GM23248 (cell line): Measurements from ENCODE around the gene TNP2. TPM values are rescaled to one million over a fixed set of nuclear protein-coding genes. Genes with fewer than 3 reads are reported as not detected.
"Not testable (repeated sequence)": the region's sequence is repeated elsewhere in the genome, so short reads cannot be mapped to it uniquely, and the experiment has no call there.

ENCODE experiments used
- DNase-seq: peaks from one replicate; pipeline ENCODE4 v3.0.0-alpha.2; 2015
- H2AFZ ChIP-seq: fragments of 200-600 bp; sonication (generic); 2 replicates; pipeline ENCODE4 v1.6.1; 2016; ENCODE audit warnings: antibody characterized with exemption
- H3F3A ChIP-seq: fragments of 200-600 bp; sonication (generic); 2 replicates; pipeline ENCODE4 v1.6.1; 2016; ENCODE audit warnings: mild to moderate bottlenecking, antibody characterized with exemption, mixed run types; ENCODE audit not compliant: insufficient read depth
- H3K27ac ChIP-seq: fragments of 200-600 bp; sonication (generic); 2 replicates; pipeline ENCODE4 v1.5.1; 2016; ENCODE audit warnings: mild to moderate bottlenecking
- H3K27me3 ChIP-seq: fragments of 200-600 bp; sonication (generic); replicated peaks from 2 replicates; pipeline ENCODE4 v1.6.1; 2016; ENCODE audit warnings: mild to moderate bottlenecking; ENCODE audit not compliant: insufficient read depth
- H3K36me3 ChIP-seq: fragments of 200-600 bp; sonication (generic); 2 replicates; pipeline ENCODE4 v1.6.1; 2016; ENCODE audit warnings: low read depth, mild to moderate bottlenecking
- H3K4me1 ChIP-seq: fragments of 200-600 bp; sonication (generic); 2 replicates; pipeline ENCODE4 v1.6.1; 2016; ENCODE audit warnings: mild to moderate bottlenecking; ENCODE audit not compliant: insufficient read depth
- H3K4me2 ChIP-seq: fragments of 200-600 bp; sonication (generic); one replicate; pipeline ENCODE4 v1.6.1; 2016; ENCODE audit warnings: mild to moderate bottlenecking; ENCODE audit not compliant: unreplicated experiment
- H3K4me3 ChIP-seq: fragments of 200-600 bp; sonication (generic); 2 replicates; pipeline ENCODE4 v1.5.1; 2016; ENCODE audit warnings: mild to moderate bottlenecking
- H3K79me2 ChIP-seq: fragments of 200-600 bp; sonication (generic); 2 replicates; pipeline ENCODE4 v1.6.1; 2016; ENCODE audit warnings: mild to moderate bottlenecking; ENCODE audit not compliant: insufficient read depth
- H3K9ac ChIP-seq: fragments of 200-600 bp; sonication (generic); 2 replicates; pipeline ENCODE4 v1.6.1; 2016; ENCODE audit warnings: mild to moderate bottlenecking
- H3K9me2 ChIP-seq: fragments of 200-600 bp; sonication (generic); 2 replicates; pipeline ENCODE4 v1.6.1; 2016; ENCODE audit warnings: mixed run types, mild to moderate bottlenecking, moderate library complexity; ENCODE audit not compliant: insufficient read depth
- H3K9me3 ChIP-seq: fragments of 200-600 bp; sonication (generic); one replicate; pipeline ENCODE4 v1.6.1; 2017; ENCODE audit warnings: low read depth
- H4K20me1 ChIP-seq: fragments of 200-600 bp; sonication (generic); 2 replicates; pipeline ENCODE4 v1.6.0; 2016; ENCODE audit not compliant: insufficient read depth
- EZH2 ChIP-seq: fragments of 200-600 bp; sonication (generic); IDR thresholded peaks from 2 replicates; pipeline ENCODE4 v1.6.1; 2018; ENCODE audit warnings: antibody characterized with exemption, mild to moderate bottlenecking; ENCODE audit not compliant: insufficient read depth, poor library complexity, severe bottlenecking
- EZH2phosphoT487 ChIP-seq: fragments of 200-600 bp; sonication (generic); IDR thresholded peaks from 2 replicates; pipeline ENCODE4 v1.6.1; 2018; ENCODE audit warnings: antibody characterized with exemption, moderate library complexity, mild to moderate bottlenecking, low read depth; ENCODE audit not compliant: insufficient read depth
- WGBS, 2 experiments: methylation state at CpG; one replicate each; pipeline ENCODE4 v1.1.6; 2015 to 2017; ENCODE audit warnings: low lambda C conversion rate in 2 of 2, low coverage in 1 of 2; ENCODE audit errors: missing lambda C conversion rate in 2 of 2; 5-methylcytosine and 5-hydroxymethylcytosine counted together
- in situ Hi-C: fragments of 300-500 bp; cut with MboI; formaldehyde crosslinking; loops from 2 replicates; pipeline ENCODE4 v1.15.0; 2020
- polyA plus RNA-seq: library from polyadenylated mRNA; unstranded; fragments of >200 nt; fragmentation: Nextera tagmentation; extraction: Ambion mirVana; gene quantifications from 2 replicates; pipeline ENCODE4 v1.2.1, GENCODE V29; 2016
- total RNA-seq: library from RNA; depleted of rRNA; stranded (reverse); fragments of >200 nt; shearing (Covaris generic); gene quantifications from 2 replicates; pipeline ENCODE4 v1.2.3, GENCODE V29; 2014

The TNP2 gene
- total and polyA plus RNA-seq, 2 experiments from 2014 or later: not detected

GRCh38 chr16:11229432-11229831 is 39.7 kb downstream of the TNP2 start:
- Histone ChIP-seq H3K79me2 (no peaks in the 10 kb centered on the region), H3K27me3 (no peaks in the 10 kb centered on the region), H3F3A (no peaks in the 10 kb centered on the region), H3K4me3 (no peak overlapping the region), H3K4me2 (no peak overlapping the region), H3K27ac (no peak overlapping the region), H3K36me3 (no peaks in the 10 kb centered on the region), H3K9me2 (no peaks in the 10 kb centered on the region), H3K9me3 (no peaks in the 10 kb centered on the region), H2AFZ (no peak overlapping the region), H3K9ac (no peak overlapping the region), H3K4me1 (peaks cover 3% of the 10 kb centered on the region; the same call in 1 of the 2 replicates), H4K20me1 (no peaks in the 10 kb centered on the region)
- 81 to 83% methylated on average over 5 of the region's 5 CpGs for WGBS, 2 experiments
- in situ Hi-C loops: no loop called here
- no peak for TF ChIP-seq EZH2phosphoT487
- no peak for TF ChIP-seq EZH2
- DNase-seq: no peak

- Histone ChIP-seq H3K9ac (no peak overlapping the region), H3K4me3 (no peak overlapping the region), H3K27ac (no peak overlapping the region), H3K79me2 (no peaks in the 10 kb centered on the region), H3F3A (no peaks in the 10 kb centered on the region), H3K4me1 (no peaks in the 10 kb centered on the region), H3K27me3 (no peaks in the 10 kb centered on the region), H3K9me3 (no peaks in the 10 kb centered on the region), H4K20me1 (no peaks in the 10 kb centered on the region), H3K9me2 (no peaks in the 10 kb centered on the region), H3K36me3 (no peaks in the 10 kb centered on the region), H3K4me2 (no peak overlapping the region), H2AFZ (no peak overlapping the region)
- no peak for DNase-seq
- 82 to 89% methylated on average over 15 to 18 of the region's 18 CpGs for WGBS, 2 experiments
- no peak for TF ChIP-seq EZH2phosphoT487
- no peak for TF ChIP-seq EZH2
- in situ Hi-C loops: no loop called here
Measured at GRCh38 chr16:11225677-11226549, 43.2 kb downstream of the TNP2 start.

- Histone ChIP-seq H3K27me3 (no peaks in the 10 kb centered on the region), H3K36me3 (no peaks in the 10 kb centered on the region), H3K4me1 (no peaks in the 10 kb centered on the region), H2AFZ (no peak overlapping the region), H3F3A (no peaks in the 10 kb centered on the region), H3K9ac (no peak overlapping the region), H3K9me2 (no peaks in the 10 kb centered on the region), H3K27ac (no peak overlapping the region), H3K79me2 (no peaks in the 10 kb centered on the region), H4K20me1 (no peaks in the 10 kb centered on the region), H3K4me2 (no peak overlapping the region), H3K4me3 (no peak overlapping the region), H3K9me3 (no peaks in the 10 kb centered on the region)
- in situ Hi-C loops: no loop called here
- WGBS, 2 experiments: 55 to 61% methylated on average over 18 to 21 of the region's 21 CpGs
- TF ChIP-seq EZH2 (no peak), EZH2phosphoT487 (no peak)
- DNase-seq: no peak
Measured at GRCh38 chr16:11224894-11225676, 44.0 kb downstream of the TNP2 start.

GRCh38 chr16:11224096-11224893 is 44.8 kb downstream of the TNP2 start:
- Histone ChIP-seq H3K4me3 (no peak overlapping the region), H4K20me1 (no peaks in the 10 kb centered on the region), H3K36me3 (no peaks in the 10 kb centered on the region), H3K4me2 (no peak overlapping the region), H3K4me1 (no peaks in the 10 kb centered on the region), H3K9me2 (no peaks in the 10 kb centered on the region), H3K27me3 (no peaks in the 10 kb centered on the region), H3K79me2 (no peaks in the 10 kb centered on the region), H2AFZ (no peak overlapping the region), H3K9ac (no peak overlapping the region), H3K9me3 (no peaks in the 10 kb centered on the region), H3F3A (no peaks in the 10 kb centered on the region), H3K27ac (no peak overlapping the region)
- in situ Hi-C loops: no loop called here
- DNase-seq: no peak
- no peak for TF ChIP-seq EZH2
- TF ChIP-seq EZH2phosphoT487: no peak
- WGBS, 2 experiments: 74 to 77% methylated on average over 18 to 24 of the region's 24 CpGs

- in situ Hi-C loops, H3K79me2 ChIP-seq, H3K27ac ChIP-seq, H3K9me2 ChIP-seq, H3K4me3 ChIP-seq, H3K27me3 ChIP-seq, H3F3A ChIP-seq, H3K36me3 ChIP-seq, H3K9me3 ChIP-seq, H3K4me2 ChIP-seq, H4K20me1 ChIP-seq, H3K4me1 ChIP-seq, H2AFZ ChIP-seq, H3K9ac ChIP-seq, DNase-seq: not testable (repeated sequence)
- WGBS, 2 experiments: 37 to 48% methylated on average over 2 of the region's 2 CpGs
Measured at GRCh38 chr16:11220507-11220906, 48.6 kb downstream of the TNP2 start.
